Measurements from ENCODE around the gene TRMT11. TPM values are rescaled to one million over a fixed set of nuclear protein-coding genes. Genes with fewer than 3 reads are reported as not detected.

The TRMT11 gene
- total and polyA plus RNA-seq, 9 of the 15 experiments (the other 6 are each of a cell fraction or from before 2014, with no cell fraction given), result 38.8 to 88.0 (median 59.8) TPM

DNA sequence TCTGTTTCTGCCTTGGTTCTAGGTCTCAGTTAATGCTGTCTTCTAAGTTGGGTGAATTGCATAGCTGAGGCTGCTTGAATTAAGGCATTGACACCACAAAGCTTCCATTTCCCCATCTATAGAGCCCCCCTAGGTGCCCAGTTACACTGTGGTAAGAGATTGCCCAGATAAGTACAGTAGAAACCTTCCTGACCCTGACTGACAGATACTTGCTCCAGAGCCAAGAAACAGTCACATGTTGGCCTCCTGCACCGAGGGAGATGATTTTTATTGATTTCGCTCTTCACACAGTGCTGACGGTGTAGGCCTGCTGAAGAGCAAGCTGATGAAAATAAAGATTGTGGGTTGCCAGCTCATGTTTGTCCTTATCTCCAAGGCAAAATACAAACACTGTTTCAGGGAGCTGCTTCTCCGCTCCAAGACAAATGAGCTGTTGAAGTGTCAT lies 67.9 kb downstream of the TRMT11 start (continued):
- TF ChIP-seq ZNF76 (CRISPR knock-in tag; IDR thresholded peaks at IDR 0.05; ENCODE audit: borderline replicate concordance) (peak; percentile 53; the same call in 1 of the 2 replicates), HLTF (IDR thresholded peaks at IDR 0.05) (no peak), ADNP (tag; IDR thresholded peaks at IDR 0.05) (no peak), SMARCB1 (IDR thresholded peaks at IDR 0.05; ENCODE audit: insufficient read length, low read depth) (peak; percentile 2), BCL6 (CRISPR knock-in tag; IDR thresholded peaks at IDR 0.05) (no peak), BRD4 (IDR thresholded peaks at IDR 0.05) (no peak), PCBP1 (IDR thresholded peaks at IDR 0.05; ENCODE audit: low read depth, low read length, poor library complexity, severe bottlenecking) (no peak), SETDB1 (IDR thresholded peaks at IDR 0.05; ENCODE audit: low read length) (no peak), SMARCC2 (IDR thresholded peaks at IDR 0.05; ENCODE audit: low read depth) (no peak; the same call in 1 of the 2 replicates), NONO (IDR thresholded peaks at IDR 0.05; ENCODE audit: low read depth in 2 of 2, low read length in 1 of 2) (no peak), MED1 (CRISPR knock-in tag; IDR thresholded peaks at IDR 0.05; ENCODE audit: borderline replicate concordance) (no peak), FOXA3 (CRISPR knock-in tag; conservative IDR thresholded peaks at IDR 0.05 in 1 of 2, IDR thresholded peaks at IDR 0.05 in 1 of 2) (no peak), ZSCAN29 (IDR thresholded peaks at IDR 0.05) (no peak), FOXJ3 (CRISPR knock-in tag; IDR thresholded peaks at IDR 0.05) (peak; percentile 79; the same call in 1 of the 2 replicates), ZNF146 (CRISPR knock-in tag; IDR thresholded peaks at IDR 0.05; ENCODE audit: unreplicated experiment) (no peak), MAFK (IDR thresholded peaks at IDR 0.05; ENCODE audit: low read length) (peak; percentile 15; the same call in 1 of the 2 replicates), XRCC3 (IDR thresholded peaks at IDR 0.05) (no peak), SMAD4 (CRISPR knock-in tag; conservative IDR thresholded peaks at IDR 0.05) (peak; percentile 20; the same call in 1 of the 2 replicates), BACH1 (tag; IDR thresholded peaks at IDR 0.05) (0 out of 2 replicates have a peak, but pooled peaks have one; percentile 13), ZNF780A (CRISPR knock-in tag; IDR thresholded peaks at IDR 0.05) (no peak), KDM5B (IDR thresholded peaks at IDR 0.05; ENCODE audit: insufficient replicate concordance, low read depth, low read length) (no peak), CEBPG (CRISPR knock-in tag; IDR thresholded peaks at IDR 0.05) (no peak), CEBPG (tag; conservative IDR thresholded peaks at IDR 0.05 in 1 of 2, IDR thresholded peaks at IDR 0.05 in 1 of 2) (no peak), YBX1 (IDR thresholded peaks at IDR 0.05) (no peak)
- TF ChIP-seq, protein P1, sequence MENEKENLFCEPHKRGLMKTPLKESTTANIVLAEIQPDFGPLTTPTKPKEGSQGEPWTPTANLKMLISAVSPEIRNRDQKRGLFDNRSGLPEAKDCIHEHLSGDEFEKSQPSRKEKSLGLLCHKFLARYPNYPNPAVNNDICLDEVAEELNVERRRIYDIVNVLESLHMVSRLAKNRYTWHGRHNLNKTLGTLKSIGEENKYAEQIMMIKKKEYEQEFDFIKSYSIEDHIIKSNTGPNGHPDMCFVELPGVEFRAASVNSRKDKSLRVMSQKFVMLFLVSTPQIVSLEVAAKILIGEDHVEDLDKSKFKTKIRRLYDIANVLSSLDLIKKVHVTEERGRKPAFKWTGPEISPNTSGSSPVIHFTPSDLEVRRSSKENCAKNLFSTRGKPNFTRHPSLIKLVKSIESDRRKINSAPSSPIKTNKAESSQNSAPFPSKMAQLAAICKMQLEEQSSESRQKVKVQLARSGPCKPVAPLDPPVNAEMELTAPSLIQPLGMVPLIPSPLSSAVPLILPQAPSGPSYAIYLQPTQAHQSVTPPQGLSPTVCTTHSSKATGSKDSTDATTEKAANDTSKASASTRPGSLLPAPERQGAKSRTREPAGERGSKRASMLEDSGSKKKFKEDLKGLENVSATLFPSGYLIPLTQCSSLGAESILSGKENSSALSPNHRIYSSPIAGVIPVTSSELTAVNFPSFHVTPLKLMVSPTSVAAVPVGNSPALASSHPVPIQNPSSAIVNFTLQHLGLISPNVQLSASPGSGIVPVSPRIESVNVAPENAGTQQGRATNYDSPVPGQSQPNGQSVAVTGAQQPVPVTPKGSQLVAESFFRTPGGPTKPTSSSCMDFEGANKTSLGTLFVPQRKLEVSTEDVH (IDR thresholded peaks at IDR 0.05; ENCODE audit: low read depth, partially characterized antibody), result no peak
- TF ChIP-seq, protein P2, sequence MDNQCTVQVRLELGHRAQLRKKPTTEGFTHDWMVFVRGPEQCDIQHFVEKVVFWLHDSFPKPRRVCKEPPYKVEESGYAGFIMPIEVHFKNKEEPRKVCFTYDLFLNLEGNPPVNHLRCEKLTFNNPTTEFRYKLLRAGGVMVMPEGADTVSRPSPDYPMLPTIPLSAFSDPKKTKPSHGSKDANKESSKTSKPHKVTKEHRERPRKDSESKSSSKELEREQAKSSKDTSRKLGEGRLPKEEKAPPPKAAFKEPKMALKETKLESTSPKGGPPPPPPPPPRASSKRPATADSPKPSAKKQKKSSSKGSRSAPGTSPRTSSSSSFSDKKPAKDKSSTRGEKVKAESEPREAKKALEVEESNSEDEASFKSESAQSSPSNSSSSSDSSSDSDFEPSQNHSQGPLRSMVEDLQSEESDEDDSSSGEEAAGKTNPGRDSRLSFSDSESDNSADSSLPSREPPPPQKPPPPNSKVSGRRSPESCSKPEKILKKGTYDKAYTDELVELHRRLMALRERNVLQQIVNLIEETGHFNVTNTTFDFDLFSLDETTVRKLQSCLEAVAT (IDR thresholded peaks at IDR 0.05), result no peak
- TF ChIP-seq, protein P3, sequence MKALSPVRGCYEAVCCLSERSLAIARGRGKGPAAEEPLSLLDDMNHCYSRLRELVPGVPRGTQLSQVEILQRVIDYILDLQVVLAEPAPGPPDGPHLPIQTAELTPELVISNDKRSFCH (CRISPR knock-in tag; IDR thresholded peaks at IDR 0.05), result no peak
- TF ChIP-seq, protein P3 (tag; IDR thresholded peaks at IDR 0.05), result no peak

Data from K562 (cell line).